ENCODE data around the gene CADPS.

The CADPS gene

DNA sequence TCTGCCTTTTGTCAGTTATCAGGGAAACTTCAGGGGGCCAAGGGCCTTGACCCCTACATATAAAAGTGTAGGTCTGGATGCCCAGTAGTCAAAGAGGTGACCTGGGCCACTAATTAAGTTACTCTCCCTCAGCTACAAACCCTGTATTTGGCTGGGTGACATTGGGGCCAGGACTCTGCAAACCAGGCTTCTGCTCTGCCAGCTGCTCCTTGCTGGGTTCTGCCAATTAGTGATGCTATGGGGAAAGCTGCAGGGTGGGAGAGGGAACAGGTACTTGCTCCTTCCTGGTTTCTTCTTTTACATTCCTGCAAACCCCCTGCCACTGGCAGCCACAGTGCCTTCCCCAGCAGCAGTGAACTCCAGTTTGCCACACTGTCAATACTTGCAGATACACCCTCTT lies 179.2 kb downstream of the CADPS start:
- H3K4me3 ChIP-seq (ENCODE audit: low read depth, low read length) = no peak overlapping the region
- DNase-seq (ENCODE audit: low read depth) = no peak
- TF ChIP-seq, protein P1, sequence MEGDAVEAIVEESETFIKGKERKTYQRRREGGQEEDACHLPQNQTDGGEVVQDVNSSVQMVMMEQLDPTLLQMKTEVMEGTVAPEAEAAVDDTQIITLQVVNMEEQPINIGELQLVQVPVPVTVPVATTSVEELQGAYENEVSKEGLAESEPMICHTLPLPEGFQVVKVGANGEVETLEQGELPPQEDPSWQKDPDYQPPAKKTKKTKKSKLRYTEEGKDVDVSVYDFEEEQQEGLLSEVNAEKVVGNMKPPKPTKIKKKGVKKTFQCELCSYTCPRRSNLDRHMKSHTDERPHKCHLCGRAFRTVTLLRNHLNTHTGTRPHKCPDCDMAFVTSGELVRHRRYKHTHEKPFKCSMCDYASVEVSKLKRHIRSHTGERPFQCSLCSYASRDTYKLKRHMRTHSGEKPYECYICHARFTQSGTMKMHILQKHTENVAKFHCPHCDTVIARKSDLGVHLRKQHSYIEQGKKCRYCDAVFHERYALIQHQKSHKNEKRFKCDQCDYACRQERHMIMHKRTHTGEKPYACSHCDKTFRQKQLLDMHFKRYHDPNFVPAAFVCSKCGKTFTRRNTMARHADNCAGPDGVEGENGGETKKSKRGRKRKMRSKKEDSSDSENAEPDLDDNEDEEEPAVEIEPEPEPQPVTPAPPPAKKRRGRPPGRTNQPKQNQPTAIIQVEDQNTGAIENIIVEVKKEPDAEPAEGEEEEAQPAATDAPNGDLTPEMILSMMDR (IDR thresholded peaks at IDR 0.05; ENCODE audit: low read depth, low read length, missing control alignments) = no peak

DNA sequence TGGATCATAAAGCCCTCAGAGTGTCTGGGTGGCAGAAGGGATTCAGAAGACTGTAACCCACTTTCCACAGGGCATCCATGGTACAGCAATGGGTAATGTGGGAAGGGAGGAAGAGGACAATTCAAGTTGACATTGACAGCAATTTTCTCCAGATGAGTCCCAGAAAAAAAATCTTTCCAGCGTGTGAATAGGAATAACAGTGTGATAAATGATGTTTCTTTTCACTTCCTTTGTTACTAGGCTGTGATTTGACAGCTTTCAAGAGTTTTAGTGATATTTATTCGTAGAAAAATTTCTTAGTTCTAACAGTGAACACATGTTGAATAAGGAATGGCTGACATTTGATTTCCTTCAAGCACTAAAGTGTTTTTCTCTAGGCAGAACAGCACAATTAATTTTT lies 186.4 kb downstream of the CADPS start:
- no peak for DNase-seq (ENCODE audit: low read depth)
- TF ChIP-seq, protein P1 (IDR thresholded peaks at IDR 0.05; ENCODE audit: low read depth, low read length, missing control alignments) = no peak
- no peak overlapping the region for H3K4me3 ChIP-seq (ENCODE audit: low read depth, low read length)

DNA sequence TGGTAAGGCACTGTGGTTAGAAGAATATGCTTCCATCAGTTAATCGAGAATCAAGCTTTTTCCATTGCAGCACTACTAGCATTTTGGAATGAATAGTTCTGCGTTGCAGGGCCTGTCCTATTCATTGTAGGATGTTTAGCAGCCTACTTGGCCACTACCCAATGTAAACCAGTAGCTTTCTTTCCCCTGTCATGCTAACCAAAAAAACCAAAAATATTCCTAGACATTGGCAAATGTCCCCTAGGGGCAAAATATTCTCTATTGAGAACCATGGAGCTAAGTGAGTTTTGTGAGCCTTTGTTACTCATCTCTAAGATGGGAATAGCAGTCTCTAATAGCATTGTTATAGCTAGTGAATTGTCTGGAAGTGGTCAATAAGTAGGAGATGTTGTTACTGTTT lies 187.2 kb downstream of the CADPS start:
- TF ChIP-seq, protein P1 (IDR thresholded peaks at IDR 0.05; ENCODE audit: low read depth, low read length, missing control alignments) = no peak
- no peak for DNase-seq (ENCODE audit: low read depth)
- H3K4me3 ChIP-seq (ENCODE audit: low read depth, low read length) = no peak overlapping the region

DNA sequence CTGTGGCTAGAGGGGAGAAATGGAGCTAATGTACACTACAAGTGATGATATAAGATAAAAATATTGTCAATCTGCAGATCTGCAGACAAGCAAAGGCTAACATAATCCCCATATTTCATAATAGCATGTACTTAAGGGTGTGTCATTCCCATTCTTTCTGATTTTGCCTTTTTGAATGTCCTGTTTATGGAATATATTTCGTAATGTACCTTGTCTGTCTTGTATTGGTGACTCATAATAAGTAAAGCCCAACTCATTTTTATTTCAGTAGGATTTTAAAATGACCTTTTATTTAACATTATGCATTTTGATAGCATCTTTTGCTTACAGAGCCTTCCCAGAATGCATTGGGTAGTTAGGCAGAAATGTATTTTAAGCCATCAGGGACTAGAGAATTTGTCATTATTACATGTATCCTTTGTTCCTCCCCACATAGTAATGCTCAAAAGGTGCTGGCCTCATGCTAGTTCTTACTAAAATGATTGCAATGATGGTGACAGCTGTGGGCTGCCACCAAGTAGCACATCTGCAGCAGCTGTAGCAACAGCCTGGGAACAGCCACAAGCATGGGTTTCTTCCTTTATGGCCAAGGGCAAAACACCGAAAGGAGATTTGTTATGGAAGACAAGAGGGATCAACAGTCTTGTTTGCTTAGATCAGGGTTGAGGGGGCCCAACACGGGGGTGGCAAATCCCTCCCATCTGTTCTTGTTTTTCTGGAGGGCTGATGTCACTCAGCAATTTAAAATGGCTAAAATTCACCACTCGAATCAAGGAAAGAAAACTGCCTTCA lies 188.5 kb downstream of the CADPS start:
- H3K4me3 ChIP-seq (ENCODE audit: low read depth, low read length) = no peak overlapping the region
- TF ChIP-seq, protein P1 (IDR thresholded peaks at IDR 0.05; ENCODE audit: low read depth, low read length, missing control alignments) = no peak
- DNase-seq (ENCODE audit: low read depth) = no peak

DNA sequence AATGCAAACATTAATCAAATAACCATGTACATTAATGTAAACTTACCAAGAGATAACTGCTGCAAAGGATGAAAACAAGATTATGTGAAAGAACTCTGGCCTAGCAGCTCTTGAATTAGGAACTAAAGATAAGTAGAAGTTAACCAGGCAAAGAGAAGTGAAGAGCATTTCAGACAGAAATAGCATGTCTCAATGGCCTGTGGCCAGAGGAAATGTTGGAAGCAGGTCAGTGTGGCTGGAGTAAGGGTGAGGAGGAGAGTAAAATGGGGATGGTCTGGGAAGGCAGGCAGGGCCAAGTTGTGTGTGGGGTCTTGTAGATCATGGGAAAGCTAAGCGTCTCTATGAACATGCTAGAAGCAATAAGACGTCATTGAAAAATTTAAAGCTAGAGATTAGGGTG lies 192.4 kb downstream of the CADPS start:
- TF ChIP-seq, protein P1 (IDR thresholded peaks at IDR 0.05; ENCODE audit: low read depth, low read length, missing control alignments) = no peak
- H3K4me3 ChIP-seq (ENCODE audit: low read depth, low read length) = no peak overlapping the region
- DNase-seq (ENCODE audit: low read depth) = no peak

DNA sequence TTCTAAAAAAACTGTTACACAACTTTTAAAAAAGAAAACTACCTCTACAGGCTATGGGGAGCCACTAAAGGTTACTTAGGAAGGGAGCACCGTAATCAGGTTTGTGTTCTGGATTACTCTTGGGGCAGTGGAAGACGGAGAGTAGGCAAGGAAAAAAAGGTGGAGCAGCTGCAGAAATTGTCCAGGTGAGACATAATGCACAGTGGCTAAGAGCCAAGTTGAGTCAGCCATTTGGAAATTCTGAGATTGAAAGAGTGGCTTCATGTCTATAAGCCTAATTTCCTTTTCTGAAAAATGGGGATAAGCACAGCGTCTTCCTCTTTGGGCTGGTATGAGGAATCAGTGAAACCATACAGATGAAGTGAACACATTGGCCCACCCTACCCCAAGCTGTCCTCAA lies 195.2 kb downstream of the CADPS start:
- DNase-seq (ENCODE audit: low read depth) = no peak
- TF ChIP-seq, protein P1 (IDR thresholded peaks at IDR 0.05; ENCODE audit: low read depth, low read length, missing control alignments) = no peak
- no peak overlapping the region for H3K4me3 ChIP-seq (ENCODE audit: low read depth, low read length)

DNA sequence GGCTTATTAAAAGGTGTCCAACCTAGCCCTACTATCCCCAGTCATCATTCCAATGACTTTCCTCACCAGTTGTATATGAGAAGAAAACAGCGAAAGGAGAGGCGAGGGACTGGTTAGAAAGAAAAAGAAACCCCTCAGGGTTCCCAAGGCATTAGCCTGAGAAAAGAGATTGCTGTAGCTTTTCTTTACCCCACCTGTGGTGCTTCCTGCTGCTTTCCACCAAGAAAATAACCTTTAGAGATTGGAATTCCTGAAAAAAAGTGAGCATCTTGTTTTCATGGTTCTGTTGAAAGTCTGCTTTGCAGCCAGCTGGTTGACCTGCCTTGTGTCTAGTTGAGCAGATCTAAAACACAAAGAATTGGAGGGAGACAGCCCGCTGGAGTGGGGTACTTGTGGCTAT lies 196.4 kb downstream of the CADPS start:
- H3K4me3 ChIP-seq (ENCODE audit: low read depth, low read length) = no peak overlapping the region
- TF ChIP-seq, protein P1 (IDR thresholded peaks at IDR 0.05; ENCODE audit: low read depth, low read length, missing control alignments) = no peak
- DNase-seq (ENCODE audit: low read depth) = no peak

Measured in GM12864 (cell line).